Urinary bladder (tissue), 4 donors: ENCODE measurements around the gene LYSMD1. TPM values are rescaled to one million over a fixed set of nuclear protein-coding genes. Genes with fewer than 3 reads are reported as not detected.

Source experiments
- DNase-seq: peaks from one replicate; pipeline ENCODE4 v3.0.0-alpha.2; 2015; ENCODE audit errors: extremely low spot score
- H3K27ac ChIP-seq: one replicate; pipeline ENCODE4 v1.5.1; 2013; ENCODE audit warnings: low read depth, mild to moderate bottlenecking, moderate library complexity
- H3K36me3 ChIP-seq: one replicate; pipeline ENCODE4 v1.6.1; 2013; ENCODE audit warnings: mild to moderate bottlenecking, moderate library complexity; ENCODE audit not compliant: insufficient read depth
- H3K4me1 ChIP-seq: one replicate; pipeline ENCODE4 v1.6.1; 2013; ENCODE audit warnings: mild to moderate bottlenecking, moderate library complexity; ENCODE audit not compliant: insufficient read depth
- H3K4me3 ChIP-seq: one replicate; pipeline ENCODE4 v1.5.1; 2013; ENCODE audit warnings: low read depth, low read length
- WGBS: extraction: QIAGEN DNeasy Blood & Tissue Kit; methylation state at CpG from one replicate; pipeline ENCODE4 v1.1.7; 2013; 5-methylcytosine and 5-hydroxymethylcytosine counted together
- polyA plus RNA-seq: library from polyadenylated mRNA; stranded (reverse); fragments of 200-250 nt; gene quantifications from one replicate; pipeline ENCODE4 v1.2.3, GENCODE V29; 2013
- total RNA-seq: library from RNA; depleted of rRNA; stranded (reverse); fragments of >200 nt; gene quantifications from one replicate; pipeline ENCODE4 v1.2.3, GENCODE V29; 2014
- donor health status: healthy with polysubstance abuse.
- donor health status: healthy.

LYSMD1 gene
- total and polyA plus RNA-seq, 2 donors = 6.8 to 14.0 TPM

- DNase-seq = no peak
- 16% methylated on average over 11 of the region's 11 CpGs for WGBS
- Histone ChIP-seq H3K27ac (peak overlapping the region; percentile 72), H3K36me3 (no peaks in the 10 kb centered on the region), H3K4me3 (peak overlapping the region; percentile 50), H3K4me1 (peaks cover 3% of the 10 kb centered on the region)
Measured at GRCh38 chr1:151164732-151165280, 896 bp downstream of the LYSMD1 start.

DNA sequence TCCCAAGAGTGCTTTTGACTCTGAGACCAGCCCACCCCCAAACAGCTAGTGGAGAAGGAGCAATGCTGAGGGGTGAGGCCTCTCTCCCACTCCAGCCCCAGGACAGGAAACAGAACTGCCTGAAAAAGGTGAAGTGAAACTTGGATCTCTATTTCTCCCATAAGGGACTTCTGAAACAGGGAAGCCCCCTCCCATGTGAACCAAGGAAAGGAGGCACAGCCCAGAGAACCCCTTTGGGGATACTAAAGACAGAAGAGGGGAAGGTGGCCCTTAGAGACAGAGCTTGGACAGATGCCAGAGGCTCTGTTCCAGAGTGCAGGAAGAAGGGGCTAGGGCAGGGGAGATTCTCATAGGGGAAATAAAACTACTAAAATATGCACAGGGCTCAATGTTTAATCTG, 6.3 kb downstream of the LYSMD1 start:
- H3K27ac ChIP-seq = no peak overlapping the region

DNA sequence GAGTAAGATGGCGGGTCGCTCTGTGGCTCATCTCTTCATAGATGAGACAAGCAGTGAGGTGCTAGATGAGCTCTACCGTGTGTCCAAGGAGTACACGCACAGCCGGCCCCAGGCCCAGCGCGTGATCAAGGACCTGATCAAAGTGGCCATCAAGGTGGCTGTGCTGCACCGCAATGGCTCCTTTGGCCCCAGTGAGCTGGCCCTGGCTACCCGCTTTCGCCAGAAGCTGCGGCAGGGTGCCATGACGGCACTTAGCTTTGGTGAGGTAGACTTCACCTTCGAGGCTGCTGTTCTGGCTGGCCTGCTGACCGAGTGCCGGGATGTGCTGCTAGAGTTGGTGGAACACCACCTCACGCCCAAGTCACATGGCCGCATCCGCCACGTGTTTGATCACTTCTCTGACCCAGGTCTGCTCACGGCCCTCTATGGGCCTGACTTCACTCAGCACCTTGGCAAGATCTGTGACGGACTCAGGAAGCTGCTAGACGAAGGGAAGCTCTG, 6.9 kb downstream of the LYSMD1 start:
- Histone ChIP-seq H3K4me1 (no peaks in the 10 kb centered on the region), H3K4me3 (no peak overlapping the region), H3K36me3 (no peaks in the 10 kb centered on the region), H3K27ac (no peak overlapping the region)
- DNase-seq = no peak
- 85% methylated on average over 22 of the region's 22 CpGs for WGBS

More for the DNA sequence above, 6.3 kb downstream of the LYSMD1 start:
- Histone ChIP-seq H3K4me3 (no peak overlapping the region), H3K36me3 (no peaks in the 10 kb centered on the region), H3K4me1 (no peaks in the 10 kb centered on the region)
- DNase-seq = no peak

DNA sequence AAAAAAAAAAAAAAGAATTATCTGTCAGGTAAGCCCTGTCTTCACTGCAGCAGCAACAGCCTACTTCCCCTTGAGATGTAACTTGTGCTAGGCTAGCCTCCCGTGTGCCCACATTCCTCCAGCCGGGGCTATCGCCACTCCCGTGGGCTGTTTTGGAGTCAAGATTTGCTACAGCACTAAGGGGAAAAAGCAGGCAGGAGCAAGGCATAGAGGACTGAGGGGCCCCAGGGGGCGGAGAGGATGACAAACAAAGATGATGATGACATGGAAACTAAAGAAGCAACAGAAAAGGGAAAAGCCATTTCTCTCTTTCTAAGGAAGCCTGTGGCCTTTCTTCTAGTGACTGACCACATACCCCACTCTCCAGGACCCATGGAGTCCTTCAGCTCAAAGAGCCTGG, 7.4 kb downstream of the LYSMD1 start:
- Histone ChIP-seq H3K36me3 (no peaks in the 10 kb centered on the region), H3K27ac (no peak overlapping the region)

DNA sequence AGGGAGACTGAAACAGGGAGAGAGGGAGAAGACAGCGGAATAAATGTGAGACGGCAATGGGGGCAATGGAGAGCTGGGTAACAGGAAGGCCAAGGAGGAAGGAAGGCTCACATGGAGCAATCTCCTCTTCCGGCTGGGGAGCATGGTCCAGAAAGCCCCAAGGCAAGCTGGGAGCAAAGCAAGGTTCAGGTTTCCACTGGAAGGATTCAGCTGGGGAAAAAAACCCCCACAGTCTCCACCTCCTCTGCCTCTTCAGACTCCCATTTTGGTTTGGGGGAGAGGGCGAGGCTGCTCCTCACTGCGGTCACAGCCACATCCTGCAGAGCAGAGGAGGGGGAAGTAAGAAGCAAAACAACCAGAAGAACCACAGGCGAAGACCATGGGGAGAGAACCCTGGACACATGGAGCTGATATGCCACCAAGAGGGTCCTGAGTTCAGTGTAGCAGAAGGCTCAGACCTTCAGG, 8.6 kb downstream of the LYSMD1 start:
- H3K27ac ChIP-seq = no peak overlapping the region
- 82% methylated on average over 6 of the region's 6 CpGs for WGBS
- H3K4me3 ChIP-seq = peak overlapping the region; percentile 12
- H3K36me3 ChIP-seq = no peaks in the 10 kb centered on the region
- H3K4me1 ChIP-seq = no peaks in the 10 kb centered on the region
- DNase-seq = no peak

More for the DNA sequence above, 7.4 kb downstream of the LYSMD1 start:
- H3K4me3 ChIP-seq = no peak overlapping the region
- no peak for DNase-seq
- WGBS = 76% methylated on average over 5 of the region's 5 CpGs
- no peaks in the 10 kb centered on the region for H3K4me1 ChIP-seq

GRCh38 chr1:151156515-151156819, 9.2 kb downstream of the LYSMD1 start, which contains the start of gene TNFAIP8L2:
Gene TNFAIP8L2, plus strand, starts transcription at chr1:151156649. Its CDS starts 2,049 bp downstream, at chr1:151158698.
- peak within 1 kb of the TSS; percentile 12 for H3K4me3 ChIP-seq
- no peaks in the 10 kb centered on the region for H3K36me3 ChIP-seq
- H3K4me1 ChIP-seq = no peaks in the 10 kb centered on the region
- no peak within 1 kb of the TSS for H3K27ac ChIP-seq
- no peak for DNase-seq
- 68% methylated on average over 4 of the region's 4 CpGs for WGBS

DNA sequence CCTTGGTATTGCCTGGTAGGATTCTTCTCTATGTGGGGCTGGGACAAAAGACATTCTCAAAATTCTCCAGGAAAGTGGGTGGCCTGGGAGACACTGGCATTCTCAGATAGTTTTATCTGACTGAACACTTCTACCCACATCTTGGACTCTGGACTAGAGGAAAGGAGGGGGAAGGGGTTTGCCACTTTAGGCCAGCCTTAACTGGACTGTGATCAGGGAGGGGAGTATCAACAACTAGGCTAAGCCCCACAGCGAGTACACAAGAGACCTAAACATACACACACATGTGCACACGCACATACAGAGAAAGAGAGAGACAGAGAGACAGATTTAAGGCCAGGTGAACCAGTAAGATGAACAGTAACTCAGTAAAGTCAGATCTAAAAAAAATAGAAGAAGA, 18.0 kb downstream of the LYSMD1 start:
- no peak for DNase-seq
- Histone ChIP-seq H3K4me3 (no peak overlapping the region), H3K36me3 (no peaks in the 10 kb centered on the region), H3K27ac (no peak overlapping the region), H3K4me1 (no peaks in the 10 kb centered on the region)
- WGBS = 96% methylated on average over 2 of the region's 2 CpGs

DNA sequence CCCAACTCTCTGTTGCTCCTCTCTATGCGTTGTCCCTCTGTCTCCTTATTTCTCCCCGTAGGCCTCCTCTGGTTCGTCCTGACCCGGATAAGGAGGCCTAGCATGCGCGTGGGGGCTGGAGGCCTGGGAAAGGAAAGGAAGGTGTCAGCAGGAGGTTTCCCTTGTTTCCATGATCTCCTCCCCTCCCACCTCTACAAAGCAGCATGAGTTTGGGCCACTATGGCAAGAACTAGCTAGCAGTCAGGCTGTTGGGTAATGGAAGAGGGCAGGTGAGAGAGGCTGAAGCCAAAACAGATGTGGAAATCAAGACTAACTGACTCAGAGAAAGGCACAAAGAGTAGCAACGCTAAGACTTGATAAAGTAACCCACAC, 18.6 kb downstream of the LYSMD1 start:
- Histone ChIP-seq H3K27ac (peak overlapping the region; percentile 45), H3K36me3 (peaks cover 3% of the 10 kb centered on the region), H3K4me3 (peak overlapping the region; percentile 68), H3K4me1 (no peaks in the 10 kb centered on the region)
- 16% methylated on average over 7 of the region's 7 CpGs for WGBS
- DNase-seq = no peak

GRCh38 chr1:151146412-151147131, 19.1 kb downstream of the LYSMD1 start, which contains the start of gene SEMA6C:
Gene SEMA6C, minus strand, starts transcription at chr1:151146631. Its CDS starts 4,010 bp downstream, at chr1:151142621.
- H3K4me1 ChIP-seq = no peaks in the 10 kb centered on the region
- DNase-seq = peak; percentile 76
- H3K36me3 ChIP-seq = peaks cover 3% of the 10 kb centered on the region
- WGBS = under 1% methylated on average over 61 of the region's 61 CpGs
- H3K27ac ChIP-seq = peak within 1 kb of the TSS; percentile 45
- peak within 1 kb of the TSS; percentile 68 for H3K4me3 ChIP-seq

- no peaks in the 10 kb centered on the region for H3K4me1 ChIP-seq
- H3K27ac ChIP-seq = no peak overlapping the region
- no peak for DNase-seq
- peaks cover 3% of the 10 kb centered on the region for H3K36me3 ChIP-seq
- peak overlapping the region; percentile 68 for H3K4me3 ChIP-seq
- under 1% methylated on average over 26 of the region's 26 CpGs for WGBS
Measured at GRCh38 chr1:151146072-151146411, 19.7 kb downstream of the LYSMD1 start.

- H3K4me1 ChIP-seq = no peaks in the 10 kb centered on the region
- 10% methylated on average over 43 of the region's 43 CpGs for WGBS
- H3K4me3 ChIP-seq = peak overlapping the region; percentile 68
- H3K27ac ChIP-seq = no peak overlapping the region
- H3K36me3 ChIP-seq = peaks cover 3% of the 10 kb centered on the region
- DNase-seq = no peak
Measured at GRCh38 chr1:151145304-151146071, 20.2 kb downstream of the LYSMD1 start.

GRCh38 chr1:151144474-151145303, 21.0 kb downstream of the LYSMD1 start:
- H3K27ac ChIP-seq = no peak overlapping the region
- no peaks in the 10 kb centered on the region for H3K4me1 ChIP-seq
- no peak for DNase-seq
- peaks cover 3% of the 10 kb centered on the region for H3K36me3 ChIP-seq
- H3K4me3 ChIP-seq = no peak overlapping the region
- WGBS = 50% methylated on average over 7 of the region's 7 CpGs

DNA sequence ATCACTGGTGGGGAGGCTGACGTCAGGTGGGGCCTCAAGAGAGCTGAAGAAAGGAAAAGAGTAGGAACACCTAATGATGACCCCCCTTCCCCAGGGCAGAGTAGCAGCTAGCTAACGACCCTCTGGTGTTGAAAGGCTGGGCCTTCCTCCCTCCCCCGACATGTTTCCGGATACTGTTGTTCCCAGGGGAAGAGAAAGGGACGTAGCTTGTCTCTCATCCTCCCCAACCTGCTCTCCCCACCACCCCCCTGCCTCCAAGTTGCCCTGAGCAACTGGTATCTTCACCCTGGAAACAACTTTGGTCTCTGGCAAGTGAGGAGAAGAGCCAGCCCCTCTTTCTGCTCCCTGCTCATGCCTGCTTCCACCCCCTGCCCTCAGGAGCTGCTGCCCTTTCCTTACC, 21.7 kb downstream of the LYSMD1 start:
- Histone ChIP-seq H3K4me1 (no peaks in the 10 kb centered on the region), H3K36me3 (peaks cover 3% of the 10 kb centered on the region), H3K27ac (no peak overlapping the region), H3K4me3 (no peak overlapping the region)
- WGBS = 55% methylated on average over 5 of the region's 5 CpGs
- no peak for DNase-seq
